CD14-positive monocyte (primary cell): Measurements from ENCODE around the gene ZNF10. TPM values are rescaled to one million over a fixed set of nuclear protein-coding genes. Genes with fewer than 3 reads are reported as not detected.

Source experiments
- DNase-seq, 3 donors: peaks; one replicate each; pipeline ENCODE4 v3.0.0-alpha.2; 2011 to 2022
- H2AFZ ChIP-seq: 2 replicates; pipeline ENCODE4 v1.6.0; 2012; ENCODE audit warnings: mild to moderate bottlenecking, low read depth, low read length, inconsistent platforms; ENCODE audit not compliant: insufficient read depth, poor library complexity, severe bottlenecking
- H3K27ac ChIP-seq, 2 donors: 1 replicate in 1 of 2; 2 replicates in 1 of 2; pipeline ENCODE4 v1.5.1; 2012 to 2013; ENCODE audit warnings: low read length in 2 of 2, control low read depth in 1 of 2, inconsistent platforms in 1 of 2, low read depth in 1 of 2, mild to moderate bottlenecking in 1 of 2
- H3K27me3 ChIP-seq, 2 donors: one replicate each; pipeline versions ENCODE4 v1.6.0 to v1.6.1; 2011 to 2013; ENCODE audit warnings: low read length in 2 of 2; ENCODE audit not compliant: control insufficient read depth in 2 of 2, insufficient read depth in 2 of 2
- H3K36me3 ChIP-seq, 2 donors: replicated peaks in 1 of 2; 1 replicate in 1 of 2; 2 replicates in 1 of 2; pipeline versions ENCODE4 v1.5.1 to v1.6.1; 2012 to 2013; ENCODE audit warnings: low read length in 2 of 2, control low read depth in 1 of 2, inconsistent platforms in 1 of 2, mild to moderate bottlenecking in 1 of 2; ENCODE audit not compliant: insufficient read depth in 2 of 2, control insufficient read depth in 1 of 2
- H3K4me1 ChIP-seq, 2 donors: 1 replicate in 1 of 2; 2 replicates in 1 of 2; pipeline versions ENCODE4 v1.5.1 to v1.6.1; 2012 to 2013; ENCODE audit warnings: low read length in 2 of 2, control low read depth in 1 of 2, inconsistent platforms in 1 of 2, mild to moderate bottlenecking in 1 of 2, moderate library complexity in 1 of 2; ENCODE audit not compliant: insufficient read depth in 2 of 2, control insufficient read depth in 1 of 2
- H3K4me2 ChIP-seq: replicated peaks from 2 replicates; pipeline ENCODE3; 2012; ENCODE audit warnings: low read length, moderate library complexity, mild to moderate bottlenecking; ENCODE audit not compliant: poor library complexity, severe bottlenecking; ENCODE audit errors: extremely low read depth
- H3K4me3 ChIP-seq, 3 experiments: fragments of 200-600 bp in 1 of 3; sonication (generic) in 1 of 3; replicated peaks in 1 of 3; 1 replicate in 2 of 3; 2 replicates in 1 of 3; pipeline ENCODE4 v1.5.1; 2011 to 2013; ENCODE audit warnings: low read length in 3 of 3, mild to moderate bottlenecking in 3 of 3, control low read depth in 2 of 3, low read depth in 2 of 3, inconsistent platforms in 1 of 3, moderate library complexity in 1 of 3
- H3K79me2 ChIP-seq: 2 replicates; pipeline ENCODE4 v1.6.0; 2012; ENCODE audit warnings: mild to moderate bottlenecking, control low read depth, inconsistent platforms, low read length, moderate library complexity; ENCODE audit not compliant: insufficient read depth
- H3K9ac ChIP-seq: 2 replicates; pipeline ENCODE4 v1.6.0; 2017; ENCODE audit warnings: low read length, mild to moderate bottlenecking; ENCODE audit not compliant: insufficient read depth, poor library complexity, severe bottlenecking
- H3K9me3 ChIP-seq, 2 donors: replicated peaks in 1 of 2; 1 replicate in 1 of 2; 2 replicates in 1 of 2; pipeline versions ENCODE4 v1.5.1 to v1.6.1; 2012 to 2013; ENCODE audit warnings: low read length in 2 of 2, control low read depth in 1 of 2; ENCODE audit not compliant: control insufficient read depth in 1 of 2, insufficient read depth in 1 of 2
- H4K20me1 ChIP-seq: 2 replicates; pipeline ENCODE4 v1.6.0; 2012; ENCODE audit warnings: mild to moderate bottlenecking, low read length, control low read depth, moderate library complexity; ENCODE audit not compliant: insufficient read depth
- H3K27ac Mint-ChIP-seq, 7 donors: one replicate each; pipeline ENCODE4 v1.8.0; 2020; ENCODE audit warnings: mild to moderate bottlenecking in 7 of 7, mixed read lengths in 7 of 7, moderate library complexity in 6 of 7, inconsistent platforms in 2 of 7
- H3K27me3 Mint-ChIP-seq, 3 donors: one replicate each; pipeline ENCODE4 v1.8.0; 2021 to 2022; ENCODE audit warnings: low read depth in 3 of 3, mild to moderate bottlenecking in 3 of 3, mixed read lengths in 3 of 3, moderate library complexity in 3 of 3, inconsistent platforms in 1 of 3
- H3K36me3 Mint-ChIP-seq, 2 donors: one replicate each; pipeline ENCODE4 v1.8.0; 2020; ENCODE audit warnings: mixed read lengths in 2 of 2, inconsistent platforms in 1 of 2, mild to moderate bottlenecking in 1 of 2
- H3K4me1 Mint-ChIP-seq: one replicate; pipeline ENCODE4 v1.8.0; 2020; ENCODE audit warnings: mild to moderate bottlenecking, mixed read lengths
- H3K4me3 Mint-ChIP-seq, 2 donors: one replicate each; pipeline ENCODE4 v1.8.0; 2020; ENCODE audit warnings: mild to moderate bottlenecking in 2 of 2, mixed read lengths in 2 of 2, moderate library complexity in 1 of 2
- H3K9me3 Mint-ChIP-seq, 7 donors: one replicate each; pipeline ENCODE4 v1.8.0; 2020 to 2022; ENCODE audit warnings: mixed read lengths in 7 of 7, mild to moderate bottlenecking in 6 of 7, moderate library complexity in 6 of 7, inconsistent platforms in 2 of 7
- WGBS: methylation state at CpG from one replicate; pipeline ENCODE4 v1.1.5; 2013; ENCODE audit warnings: missing lambda C conversion rate; ENCODE audit not compliant: insufficient coverage; 5-methylcytosine and 5-hydroxymethylcytosine counted together
- intact Hi-C, 2 donors: fragments of 100-400 bp; cut with micrococcal nuclease; formaldehyde crosslinking; loops; one replicate each; pipeline versions ENCODE4 v1.15.0 to v1.15.1; 2023
- polyA plus RNA-seq, 3 donors: library from polyadenylated mRNA; depleted of rRNA in 1 of 3; unstranded in 2 of 3; stranded (reverse) in 1 of 3; fragments of 300-500 nt in 2 of 3; fragments of >200 nt in 1 of 3; fragmentation: Illumina TruSeq in 2 of 3; gene quantifications; 1 replicate in 2 of 3; 2 replicates in 1 of 3; pipeline ENCODE4 v1.2.3, GENCODE V29; 2012 to 2021
- TF ChIP-seq, protein P1 (sequence below): fragments of 200-600 bp; IDR thresholded peaks from one replicate; pipeline ENCODE4 v1.8.0; 2022; ENCODE audit warnings: antibody characterized with exemption, mild to moderate bottlenecking

The ZNF10 gene
- polyA plus RNA-seq, 3 donors = 0.68 to 1.00 (median 0.79) TPM

DNA sequence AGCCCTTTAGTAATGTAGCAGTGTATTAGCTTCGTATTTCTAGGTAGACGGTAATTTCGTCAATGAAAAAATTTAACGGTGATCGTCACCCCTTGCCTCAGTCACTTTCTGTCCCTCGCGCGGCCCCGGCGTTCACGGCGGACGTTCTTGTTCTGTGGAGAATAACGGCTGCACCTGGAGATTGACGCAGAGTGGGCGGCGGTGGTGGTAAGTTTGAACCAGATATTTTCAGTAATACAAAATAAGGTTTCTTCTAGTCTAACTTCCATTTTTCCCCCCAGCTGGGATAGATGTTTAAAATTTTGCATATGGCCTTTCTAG lies 341 bp downstream of the ZNF10 start:
- peaks cover 15% of the 10 kb centered on the region for H3K4me1 Mint-ChIP-seq
- Histone ChIP-seq H2AFZ (peak overlapping the region; percentile 90), H3K4me3 (peak overlapping the region; percentile 55 to 74 (median 60)), H3K9me3 (peaks cover 64 to 80% of the 10 kb centered on the region in 2 donors), H3K4me2 (peak overlapping the region; percentile 78), H3K4me1 (peaks cover 14% of the 10 kb centered on the region in 2 donors), H3K27me3 (no peaks in the 10 kb centered on the region), H3K9ac (peak overlapping the region; percentile 85), H3K27ac (peak overlapping the region; percentile 83 to 88), H3K36me3 (peaks cover 0 to 29% of the 10 kb centered on the region in 2 donors), H3K79me2 (no peaks in the 10 kb centered on the region), H4K20me1 (no peaks in the 10 kb centered on the region)
- H3K27ac Mint-ChIP-seq = peak overlapping the region; percentile 88 to 97 (median 95)
- DNase-seq = no peak
- H3K27me3 Mint-ChIP-seq = peaks cover 0 to 3% (median 1%) of the 10 kb centered on the region in 3 donors
- H3K9me3 Mint-ChIP-seq = peaks cover 37 to 98% (median 86%) of the 10 kb centered on the region in 7 donors
- intact Hi-C loops = loop anchor here (1.0 to 5.0 kb wide), 6 partner anchors 50 to 144 kb away; partner anchors contain the start of genes ZNF140 (in 2 of the 2), ZNF268 (in 2 of the 2), ZNF84 (in 2 of the 2) and ZNF26 (in 1 of the 2)
- WGBS = no CpG with 5 or more reads among the region's 17 CpGs
- H3K36me3 Mint-ChIP-seq = peaks cover 12 to 31% of the 10 kb centered on the region in 2 donors
- peak overlapping the region; percentile 86 to 92 for H3K4me3 Mint-ChIP-seq
- TF ChIP-seq, protein P1, sequence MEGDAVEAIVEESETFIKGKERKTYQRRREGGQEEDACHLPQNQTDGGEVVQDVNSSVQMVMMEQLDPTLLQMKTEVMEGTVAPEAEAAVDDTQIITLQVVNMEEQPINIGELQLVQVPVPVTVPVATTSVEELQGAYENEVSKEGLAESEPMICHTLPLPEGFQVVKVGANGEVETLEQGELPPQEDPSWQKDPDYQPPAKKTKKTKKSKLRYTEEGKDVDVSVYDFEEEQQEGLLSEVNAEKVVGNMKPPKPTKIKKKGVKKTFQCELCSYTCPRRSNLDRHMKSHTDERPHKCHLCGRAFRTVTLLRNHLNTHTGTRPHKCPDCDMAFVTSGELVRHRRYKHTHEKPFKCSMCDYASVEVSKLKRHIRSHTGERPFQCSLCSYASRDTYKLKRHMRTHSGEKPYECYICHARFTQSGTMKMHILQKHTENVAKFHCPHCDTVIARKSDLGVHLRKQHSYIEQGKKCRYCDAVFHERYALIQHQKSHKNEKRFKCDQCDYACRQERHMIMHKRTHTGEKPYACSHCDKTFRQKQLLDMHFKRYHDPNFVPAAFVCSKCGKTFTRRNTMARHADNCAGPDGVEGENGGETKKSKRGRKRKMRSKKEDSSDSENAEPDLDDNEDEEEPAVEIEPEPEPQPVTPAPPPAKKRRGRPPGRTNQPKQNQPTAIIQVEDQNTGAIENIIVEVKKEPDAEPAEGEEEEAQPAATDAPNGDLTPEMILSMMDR = no peak

DNA sequence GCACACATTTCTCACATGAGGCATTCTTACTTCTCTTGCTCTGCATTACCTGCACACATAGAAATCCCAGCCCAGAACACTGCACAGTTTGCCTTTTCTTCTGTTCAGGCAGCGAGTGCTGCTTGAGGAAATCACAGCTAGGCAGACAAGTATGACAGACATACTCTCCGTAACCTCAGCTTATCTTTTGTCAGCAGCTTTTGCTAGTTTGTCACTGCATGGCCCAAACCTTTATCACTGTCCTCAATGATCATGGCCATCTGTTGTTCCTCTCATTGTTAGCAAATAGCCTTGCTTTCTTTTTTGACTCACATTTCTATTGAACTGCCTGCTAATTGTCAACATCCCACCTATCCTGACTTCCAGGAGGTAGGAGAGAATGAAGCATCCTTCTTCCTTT lies 5.3 kb downstream of the ZNF10 start:
- peaks cover 45 to 93% (median 79%) of the 10 kb centered on the region in 7 donors for H3K9me3 Mint-ChIP-seq
- no peak overlapping the region for H3K27ac Mint-ChIP-seq
- Histone ChIP-seq H3K27ac (no peak overlapping the region), H3K4me2 (no peak overlapping the region), H2AFZ (no peak overlapping the region), H3K9me3 (peaks cover 45 to 94% of the 10 kb centered on the region in 2 donors), H3K9ac (no peak overlapping the region), H3K4me3 (no peak overlapping the region), H3K36me3 (peaks cover 0 to 28% of the 10 kb centered on the region in 2 donors), H4K20me1 (no peaks in the 10 kb centered on the region), H3K4me1 (peaks cover 2 to 3% of the 10 kb centered on the region in 2 donors), H3K79me2 (no peaks in the 10 kb centered on the region), H3K27me3 (no peaks in the 10 kb centered on the region)
- H3K27me3 Mint-ChIP-seq = peaks cover 0 to 3% (median 0%) of the 10 kb centered on the region in 3 donors
- no peak for DNase-seq
- intact Hi-C loops = no loop called here
- H3K36me3 Mint-ChIP-seq = peaks cover 19 to 29% of the 10 kb centered on the region in 2 donors
- WGBS = 97% methylated on average over 2 of the region's 2 CpGs
- no peak overlapping the region for H3K4me3 Mint-ChIP-seq
- TF ChIP-seq, protein P1 = no peak
- peaks cover 6% of the 10 kb centered on the region for H3K4me1 Mint-ChIP-seq
